ENCODE data around the gene LRIT3.

DNA sequence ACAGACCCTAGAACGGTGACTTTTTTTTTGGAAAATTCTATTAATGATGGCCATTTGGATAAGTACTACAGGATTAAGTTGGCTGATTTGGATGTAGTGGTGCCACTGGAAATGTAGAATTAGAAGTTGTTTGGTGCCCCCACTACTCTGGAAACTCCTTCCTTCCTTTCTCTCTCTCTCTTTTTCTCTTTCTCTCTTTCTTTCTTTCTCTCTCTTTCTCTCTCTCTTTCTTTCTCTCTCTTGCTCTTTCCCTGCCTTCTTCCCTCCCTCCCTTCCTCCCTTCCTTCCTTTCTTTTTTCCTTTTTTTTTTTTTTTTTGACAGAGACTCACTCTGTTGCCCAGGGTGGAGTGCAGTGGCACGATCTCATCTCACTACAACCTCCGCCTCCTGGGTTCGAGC lies 29.6 kb upstream of the LRIT3 start:
- TF ChIP-seq, protein P1, sequence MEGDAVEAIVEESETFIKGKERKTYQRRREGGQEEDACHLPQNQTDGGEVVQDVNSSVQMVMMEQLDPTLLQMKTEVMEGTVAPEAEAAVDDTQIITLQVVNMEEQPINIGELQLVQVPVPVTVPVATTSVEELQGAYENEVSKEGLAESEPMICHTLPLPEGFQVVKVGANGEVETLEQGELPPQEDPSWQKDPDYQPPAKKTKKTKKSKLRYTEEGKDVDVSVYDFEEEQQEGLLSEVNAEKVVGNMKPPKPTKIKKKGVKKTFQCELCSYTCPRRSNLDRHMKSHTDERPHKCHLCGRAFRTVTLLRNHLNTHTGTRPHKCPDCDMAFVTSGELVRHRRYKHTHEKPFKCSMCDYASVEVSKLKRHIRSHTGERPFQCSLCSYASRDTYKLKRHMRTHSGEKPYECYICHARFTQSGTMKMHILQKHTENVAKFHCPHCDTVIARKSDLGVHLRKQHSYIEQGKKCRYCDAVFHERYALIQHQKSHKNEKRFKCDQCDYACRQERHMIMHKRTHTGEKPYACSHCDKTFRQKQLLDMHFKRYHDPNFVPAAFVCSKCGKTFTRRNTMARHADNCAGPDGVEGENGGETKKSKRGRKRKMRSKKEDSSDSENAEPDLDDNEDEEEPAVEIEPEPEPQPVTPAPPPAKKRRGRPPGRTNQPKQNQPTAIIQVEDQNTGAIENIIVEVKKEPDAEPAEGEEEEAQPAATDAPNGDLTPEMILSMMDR (IDR thresholded peaks at IDR 0.05; ENCODE audit: low read depth, low read length, missing input control): no peak
- TF ChIP-seq YY1 (IDR thresholded peaks at IDR 0.05): no peak

Data from liver (tissue), 2 donors.